Measurements from ENCODE around the gene LTBP3.

LTBP3 gene

DNA sequence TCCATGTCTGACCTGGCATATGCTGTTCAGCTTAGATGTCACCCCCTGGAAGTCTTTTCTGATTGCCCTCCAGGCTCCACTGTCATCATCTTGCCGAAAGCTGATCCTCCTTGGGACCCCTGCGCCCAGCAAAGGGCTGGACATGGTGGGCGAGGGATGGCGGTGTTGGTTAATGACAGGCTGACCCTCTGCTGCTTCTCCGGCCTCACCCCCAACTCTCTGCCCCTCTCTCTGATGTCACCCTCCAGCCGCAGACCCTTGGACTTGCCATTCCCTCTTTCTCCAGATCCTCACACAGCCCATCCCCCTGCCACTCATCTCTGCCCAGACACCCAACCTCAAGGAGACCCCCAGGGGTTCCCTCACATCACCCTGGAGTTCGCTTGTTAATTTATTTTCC is 20.0 kb upstream of the LTBP3 start:
- Histone ChIP-seq H3K9me3 (ENCODE audit: control insufficient read depth, low read length) (no peaks in the 10 kb centered on the region), H3K9ac (no peak overlapping the region), H3K79me2 (no peaks in the 10 kb centered on the region), H3K27ac (no peak overlapping the region), H3K4me2 (ENCODE audit: low read length) (no peak overlapping the region), H2AFZ (no peak overlapping the region), H3K4me3 (ENCODE audit: low read depth, low read length) (no peak overlapping the region), H3K36me3 (ENCODE audit: control insufficient read depth, insufficient read depth, low read length) (no peaks in the 10 kb centered on the region), H3K27me3 (ENCODE audit: control insufficient read depth, insufficient read depth, low read length) (no peaks in the 10 kb centered on the region), H3K4me1 (peaks cover 3% of the 10 kb centered on the region)
- TF ChIP-seq, protein P1, sequence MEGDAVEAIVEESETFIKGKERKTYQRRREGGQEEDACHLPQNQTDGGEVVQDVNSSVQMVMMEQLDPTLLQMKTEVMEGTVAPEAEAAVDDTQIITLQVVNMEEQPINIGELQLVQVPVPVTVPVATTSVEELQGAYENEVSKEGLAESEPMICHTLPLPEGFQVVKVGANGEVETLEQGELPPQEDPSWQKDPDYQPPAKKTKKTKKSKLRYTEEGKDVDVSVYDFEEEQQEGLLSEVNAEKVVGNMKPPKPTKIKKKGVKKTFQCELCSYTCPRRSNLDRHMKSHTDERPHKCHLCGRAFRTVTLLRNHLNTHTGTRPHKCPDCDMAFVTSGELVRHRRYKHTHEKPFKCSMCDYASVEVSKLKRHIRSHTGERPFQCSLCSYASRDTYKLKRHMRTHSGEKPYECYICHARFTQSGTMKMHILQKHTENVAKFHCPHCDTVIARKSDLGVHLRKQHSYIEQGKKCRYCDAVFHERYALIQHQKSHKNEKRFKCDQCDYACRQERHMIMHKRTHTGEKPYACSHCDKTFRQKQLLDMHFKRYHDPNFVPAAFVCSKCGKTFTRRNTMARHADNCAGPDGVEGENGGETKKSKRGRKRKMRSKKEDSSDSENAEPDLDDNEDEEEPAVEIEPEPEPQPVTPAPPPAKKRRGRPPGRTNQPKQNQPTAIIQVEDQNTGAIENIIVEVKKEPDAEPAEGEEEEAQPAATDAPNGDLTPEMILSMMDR (IDR thresholded peaks at IDR 0.05): no peak

DNA sequence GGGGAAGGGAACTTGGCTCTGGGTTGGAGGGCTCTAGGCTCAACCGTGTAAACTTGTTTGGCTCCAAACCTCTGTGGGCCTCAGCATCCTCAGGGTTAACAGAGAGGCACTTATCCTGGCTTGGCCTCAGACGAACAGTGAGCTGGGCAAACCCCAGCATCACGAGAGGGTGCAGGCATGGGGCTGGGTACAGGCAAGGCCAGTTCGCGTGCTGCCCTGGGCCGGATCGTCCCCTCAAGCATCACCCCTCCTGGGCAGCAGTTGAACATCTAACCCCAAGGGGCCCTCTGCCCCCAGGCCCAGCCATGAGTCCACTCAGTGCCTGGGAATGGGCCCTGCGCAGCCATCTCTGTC is 19.6 kb upstream of the LTBP3 start:
- H3K79me2 ChIP-seq: no peaks in the 10 kb centered on the region
- H3K9ac ChIP-seq: no peak overlapping the region
- H3K4me3 ChIP-seq (ENCODE audit: low read depth, low read length): no peak overlapping the region
- no peaks in the 10 kb centered on the region for H3K36me3 ChIP-seq (ENCODE audit: control insufficient read depth, insufficient read depth, low read length)
- TF ChIP-seq, protein P1 (IDR thresholded peaks at IDR 0.05): no peak
- H2AFZ ChIP-seq: no peak overlapping the region
- H3K27ac ChIP-seq: no peak overlapping the region
- H3K4me1 ChIP-seq: peaks cover 3% of the 10 kb centered on the region
- no peaks in the 10 kb centered on the region for H3K27me3 ChIP-seq (ENCODE audit: control insufficient read depth, insufficient read depth, low read length)
- H3K9me3 ChIP-seq (ENCODE audit: control insufficient read depth, low read length): no peaks in the 10 kb centered on the region
- H3K4me2 ChIP-seq (ENCODE audit: low read length): no peak overlapping the region

DNA sequence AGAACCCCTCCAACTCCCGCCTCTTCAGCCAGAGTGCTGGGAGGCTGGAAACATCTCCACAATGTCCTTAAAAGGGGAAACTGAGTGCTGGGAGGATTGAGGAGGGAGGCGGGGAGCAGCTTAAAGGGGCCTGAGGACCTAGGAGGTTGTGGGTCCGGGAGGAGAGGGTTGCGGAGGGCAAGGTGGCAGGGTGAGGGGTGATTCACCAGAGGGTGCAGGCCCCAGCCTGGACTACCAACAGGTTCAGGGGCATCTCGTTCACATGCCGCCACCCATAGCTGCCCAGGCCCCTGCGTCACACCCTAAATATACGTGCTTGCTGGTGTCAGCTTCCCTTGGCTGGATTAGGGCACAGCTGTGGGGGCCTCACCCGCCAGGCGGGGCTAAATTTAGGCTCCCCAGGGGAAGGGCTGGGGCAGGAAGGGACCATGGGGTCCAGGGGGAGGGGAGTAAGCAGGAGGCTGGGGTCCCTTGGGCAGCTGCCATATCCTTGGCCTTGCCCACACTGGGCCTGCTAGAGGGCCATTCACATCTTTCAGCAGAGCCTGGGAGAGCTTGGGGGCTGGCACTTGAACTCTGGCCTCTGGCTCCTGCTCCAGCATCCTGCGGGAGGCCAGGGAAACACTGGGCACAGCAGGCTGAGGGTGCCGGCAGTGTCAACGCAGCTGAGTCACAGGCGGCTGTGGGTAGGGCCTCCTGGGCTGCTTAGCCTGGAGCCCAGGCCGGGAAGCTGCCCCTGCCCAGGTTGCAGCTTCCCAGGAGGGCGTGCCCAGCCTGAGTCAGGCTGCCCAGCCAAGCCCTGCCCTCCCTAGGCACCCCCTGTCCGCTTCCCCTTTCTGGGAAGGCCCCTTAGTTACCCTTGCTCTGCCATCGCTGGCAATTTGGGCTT is 19.0 kb upstream of the LTBP3 start:
- H3K9ac ChIP-seq: no peak overlapping the region
- H3K27me3 ChIP-seq (ENCODE audit: control insufficient read depth, insufficient read depth, low read length): no peaks in the 10 kb centered on the region
- H3K4me2 ChIP-seq (ENCODE audit: low read length): peak overlapping the region; percentile 63
- no peaks in the 10 kb centered on the region for H3K36me3 ChIP-seq (ENCODE audit: control insufficient read depth, insufficient read depth, low read length)
- no peaks in the 10 kb centered on the region for H3K9me3 ChIP-seq (ENCODE audit: control insufficient read depth, low read length)
- H3K4me1 ChIP-seq: peaks cover 3% of the 10 kb centered on the region
- H3K4me3 ChIP-seq (ENCODE audit: low read depth, low read length): peak overlapping the region; percentile 33
- H3K27ac ChIP-seq: peak overlapping the region; percentile 26
- no peak overlapping the region for H2AFZ ChIP-seq
- H3K79me2 ChIP-seq: no peaks in the 10 kb centered on the region
- TF ChIP-seq, protein P1 (IDR thresholded peaks at IDR 0.05): no peak

DNA sequence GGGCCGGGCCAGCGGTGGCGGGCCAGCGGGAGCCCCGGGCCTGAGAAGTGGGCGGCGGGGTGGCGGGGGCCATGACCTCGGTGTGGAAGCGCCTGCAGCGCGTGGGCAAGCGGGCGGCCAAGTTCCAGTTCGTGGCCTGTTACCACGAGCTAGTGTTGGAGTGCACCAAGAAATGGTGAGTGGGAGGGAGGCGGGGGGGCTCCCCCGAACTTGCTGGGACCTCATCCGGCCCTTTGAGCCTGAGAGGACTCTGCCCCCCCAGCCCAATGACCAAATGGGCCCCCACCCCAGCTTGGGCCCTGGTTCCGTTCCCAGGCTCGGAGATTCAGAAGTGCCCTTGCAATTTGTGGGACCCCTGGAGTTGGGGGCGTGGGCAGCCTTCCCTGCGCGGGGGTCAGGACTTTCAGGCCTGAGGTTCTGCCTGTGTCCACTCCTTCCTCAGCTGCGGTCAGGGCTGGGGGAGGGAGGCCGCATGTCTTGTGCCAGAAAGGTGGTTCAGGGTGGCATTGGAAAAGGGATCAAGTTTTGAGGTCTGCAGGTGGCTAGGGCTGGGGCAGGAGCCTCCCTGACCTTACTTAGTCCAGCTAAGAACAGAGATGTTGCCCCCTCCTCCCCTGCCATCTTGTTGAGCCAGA is 18.2 kb upstream of the LTBP3 start:
- peak overlapping the region; percentile 33 for H3K4me3 ChIP-seq (ENCODE audit: low read depth, low read length)
- H3K9ac ChIP-seq: no peak overlapping the region
- H2AFZ ChIP-seq: no peak overlapping the region
- no peaks in the 10 kb centered on the region for H3K27me3 ChIP-seq (ENCODE audit: control insufficient read depth, insufficient read depth, low read length)
- no peaks in the 10 kb centered on the region for H3K9me3 ChIP-seq (ENCODE audit: control insufficient read depth, low read length)
- TF ChIP-seq, protein P1 (IDR thresholded peaks at IDR 0.05): no peak
- H3K4me2 ChIP-seq (ENCODE audit: low read length): peak overlapping the region; percentile 63
- no peaks in the 10 kb centered on the region for H3K36me3 ChIP-seq (ENCODE audit: control insufficient read depth, insufficient read depth, low read length)
- peak overlapping the region; percentile 26 for H3K27ac ChIP-seq
- H3K79me2 ChIP-seq: no peaks in the 10 kb centered on the region
- peaks cover 5% of the 10 kb centered on the region for H3K4me1 ChIP-seq

Data from parathyroid adenoma (tissue), 2 donors.